Heart left ventricle (tissue), 16 donors: Measurements from ENCODE around the gene IL36B. TPM values are rescaled to one million over a fixed set of nuclear protein-coding genes. Genes with fewer than 3 reads are reported as not detected.

Source experiments
- ATAC-seq, 4 donors: fragments of 200-7000 bp; cut with Tn5 transposase; one replicate each; pipeline ENCODE4 v1.9.1; 2020 to 2022; ENCODE audit warnings: moderate library complexity in 4 of 4, mild to moderate bottlenecking in 3 of 4, moderate number of reproducible peaks in 1 of 4
- DNase-seq, 5 donors: peaks; one replicate each; pipeline ENCODE4 v3.0.0-alpha.2; 2020
- H3K27ac ChIP-seq, 12 donors: fragments of 200-600 bp; sonication (generic) in 4 of 12; one replicate each; pipeline versions ENCODE4 v1.5.0 to v1.8.0; 2016 to 2022; ENCODE audit warnings: mild to moderate bottlenecking in 2 of 12
- H3K27me3 ChIP-seq, 9 donors: fragments of 200-600 bp; sonication (generic) in 2 of 9; one replicate each; pipeline versions ENCODE4 v1.5.1 to v1.8.0; 2016 to 2022; ENCODE audit warnings: mild to moderate bottlenecking in 3 of 9
- H3K36me3 ChIP-seq, 9 donors: fragments of 200-600 bp; sonication (generic) in 2 of 9; one replicate each; pipeline versions ENCODE4 v1.5.0 to v1.8.0; 2018 to 2022; ENCODE audit warnings: mild to moderate bottlenecking in 2 of 9
- H3K4me1 ChIP-seq, 12 donors: fragments of 200-600 bp; sonication (generic) in 4 of 12; one replicate each; pipeline versions ENCODE4 v1.5.0 to v1.8.0; 2016 to 2022; ENCODE audit warnings: mild to moderate bottlenecking in 3 of 12
- H3K4me3 ChIP-seq, 12 donors: fragments of 200-600 bp; sonication (generic) in 4 of 12; one replicate each; pipeline versions ENCODE4 v1.5.0 to v1.8.0; 2017 to 2022; ENCODE audit warnings: mild to moderate bottlenecking in 9 of 12, moderate library complexity in 4 of 12
- H3K9me3 ChIP-seq, 12 donors: fragments of 200-600 bp; sonication (generic) in 4 of 12; one replicate each; pipeline versions ENCODE4 v1.5.0 to v1.8.0; 2016 to 2022; ENCODE audit warnings: mild to moderate bottlenecking in 1 of 12
- POLR2A ChIP-seq, 2 donors: fragments of 450-650 bp; IDR thresholded peaks; one replicate each; pipeline ENCODE4 v1.6.1; 2017; ENCODE audit warnings: antibody characterized with exemption in 2 of 2, mild to moderate bottlenecking in 2 of 2, moderate library complexity in 2 of 2
- WGBS, 4 donors: extraction: QIAGEN DNeasy Blood & Tissue Kit in 2 of 4; methylation state at CpG; one replicate each; pipeline versions ENCODE4 v1.1.5 to v1.1.7; 2013 to 2018; 5-methylcytosine and 5-hydroxymethylcytosine counted together
- intact Hi-C, 10 donors: fragments of 100-400 bp; cut with DNase I; formaldehyde crosslinking; loops; one replicate each; pipeline versions ENCODE4 v1.11.1 to v1.14.2; 2022
- polyA plus RNA-seq, 2 donors: library from polyadenylated mRNA; stranded (reverse); fragments of 200-250 nt; gene quantifications; one replicate each; pipeline ENCODE4 v1.2.3, GENCODE V29; 2013
- total RNA-seq, 9 donors: library from RNA; depleted of rRNA in 2 of 9; stranded (reverse); fragments of >200 nt in 2 of 9; fragmentation: NEBNext Ultra II Directional in 3 of 9; extraction: Animal tissue kit (Norgen Biotek cat#: 25700) in 3 of 9; gene quantifications; one replicate each; pipeline versions ENCODE4 v1.1.0 to v1.2.4, GENCODE V29; 2016 to 2023
- TF ChIP-seq, protein P1 (sequence below), 12 donors: fragments of 200-600 bp; sonication (generic) in 4 of 12; IDR thresholded peaks; one replicate each; pipeline versions ENCODE4 v1.5.0 to v1.8.0; 2018 to 2022; ENCODE audit warnings: antibody characterized with exemption in 12 of 12, mild to moderate bottlenecking in 5 of 12
- donor health status: ischemic (EF 13 %, LVEDD 7.1; RV severe dilation, severe dysfunction).
- donor health status: healthy with polysubstance abuse.
- donor health status: DM: no; HTN: yes; CAD: no.
- donor health status: DM: no; HTN: no; CAD: no.
- donor health status: ischemic (EF 25% LVEDD 6.9; RV normal size, moderate dysfunction).
- donor health status: ischemic (EF 25% LVEDD 5.7; RV mildly dilated, moderate dysfunction).
- donor health status: healthy.
- donor health status: DM: yes; HTN: yes; CAD: no.
- donor health status: ischemic (EF 35%, LVEDD 5.7; RV mildly dilated, moderate dysfunction).
- donor health status: nonischemic (EF 11% LVEDD 7.7; RV severe dilation, severe dysfunction).
- donor health status: DM: yes; HTN: yes; CAD: no.
- donor health status: PGD.
- donor health status: ischemic (EF 29% LVEDD 5.4; RV normal size, mild dysfunction).
- donor health status: nonischemic (EF 23%, LVEDD 6.1; RV moderate dilation, normal function).

The IL36B gene
- total and polyA plus RNA-seq, 11 donors: not detected

DNA sequence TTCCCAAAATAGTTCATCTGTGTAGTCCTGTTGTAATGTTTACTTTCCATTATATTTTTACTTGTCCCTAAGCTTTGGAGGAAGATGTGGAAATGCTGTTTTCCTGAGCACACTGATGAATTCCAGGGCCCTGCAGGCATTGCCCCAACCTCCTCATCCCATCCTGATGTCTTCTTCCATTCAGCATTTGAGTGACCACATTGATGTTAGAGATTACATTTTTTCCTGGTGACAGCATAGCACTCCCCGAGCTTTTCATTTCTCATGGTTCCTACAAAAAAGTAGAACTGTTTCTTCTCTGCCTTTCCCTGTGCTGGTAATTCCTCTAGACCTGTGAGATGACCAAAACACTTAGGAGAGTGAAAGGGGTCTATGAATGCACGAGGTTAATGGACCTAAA, 42.6 kb downstream of the IL36B start:
- peaks cover 0 to 3% (median 0%) of the 10 kb centered on the region in 9 donors for H3K27me3 ChIP-seq
- TF ChIP-seq, protein P1, sequence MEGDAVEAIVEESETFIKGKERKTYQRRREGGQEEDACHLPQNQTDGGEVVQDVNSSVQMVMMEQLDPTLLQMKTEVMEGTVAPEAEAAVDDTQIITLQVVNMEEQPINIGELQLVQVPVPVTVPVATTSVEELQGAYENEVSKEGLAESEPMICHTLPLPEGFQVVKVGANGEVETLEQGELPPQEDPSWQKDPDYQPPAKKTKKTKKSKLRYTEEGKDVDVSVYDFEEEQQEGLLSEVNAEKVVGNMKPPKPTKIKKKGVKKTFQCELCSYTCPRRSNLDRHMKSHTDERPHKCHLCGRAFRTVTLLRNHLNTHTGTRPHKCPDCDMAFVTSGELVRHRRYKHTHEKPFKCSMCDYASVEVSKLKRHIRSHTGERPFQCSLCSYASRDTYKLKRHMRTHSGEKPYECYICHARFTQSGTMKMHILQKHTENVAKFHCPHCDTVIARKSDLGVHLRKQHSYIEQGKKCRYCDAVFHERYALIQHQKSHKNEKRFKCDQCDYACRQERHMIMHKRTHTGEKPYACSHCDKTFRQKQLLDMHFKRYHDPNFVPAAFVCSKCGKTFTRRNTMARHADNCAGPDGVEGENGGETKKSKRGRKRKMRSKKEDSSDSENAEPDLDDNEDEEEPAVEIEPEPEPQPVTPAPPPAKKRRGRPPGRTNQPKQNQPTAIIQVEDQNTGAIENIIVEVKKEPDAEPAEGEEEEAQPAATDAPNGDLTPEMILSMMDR (IDR thresholded peaks at IDR 0.05): no peak
- no peak for TF ChIP-seq POLR2A (IDR thresholded peaks at IDR 0.05)
- no peak overlapping the region for H3K4me3 ChIP-seq
- DNase-seq (no peak), ATAC-seq (no peak)
- H3K9me3 ChIP-seq: no peaks in the 10 kb centered on the region
- no peaks in the 10 kb centered on the region for H3K36me3 ChIP-seq
- H3K27ac ChIP-seq: no peak overlapping the region
- no peaks in the 10 kb centered on the region for H3K4me1 ChIP-seq
- WGBS, 4 donors: 37 to 42% (median 40%) methylated on average over 2 of the region's 2 CpGs
- intact Hi-C loops: no loop called here

DNA sequence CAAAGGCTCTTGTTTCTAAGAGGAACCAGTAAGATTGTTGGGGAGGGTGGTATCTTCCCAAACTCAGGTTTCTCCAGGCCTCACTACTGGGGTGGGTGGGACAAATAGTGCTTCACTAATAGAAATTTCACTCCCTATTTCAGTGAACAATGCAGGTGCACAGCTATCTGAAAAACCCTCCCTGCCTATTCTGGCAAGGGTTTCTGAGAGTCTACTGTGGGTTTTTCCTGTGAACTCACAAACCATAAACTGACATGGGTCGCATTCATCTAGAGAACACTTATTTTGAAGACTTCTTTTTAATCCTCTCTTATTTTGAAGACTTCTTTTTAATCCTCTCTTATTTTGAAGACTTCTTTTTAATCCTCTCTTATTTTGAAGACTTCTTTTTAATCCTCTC, 43.0 kb downstream of the IL36B start:
- no peaks in the 10 kb centered on the region for H3K9me3 ChIP-seq
- H3K4me1 ChIP-seq: no peaks in the 10 kb centered on the region
- TF ChIP-seq POLR2A (IDR thresholded peaks at IDR 0.05): no peak
- TF ChIP-seq, protein P1 (IDR thresholded peaks at IDR 0.05): no peak
- DNase-seq (no peak), ATAC-seq (no peak)
- H3K27me3 ChIP-seq: peaks cover 0 to 3% (median 0%) of the 10 kb centered on the region in 9 donors
- intact Hi-C loops: no loop called here
- WGBS, 4 donors: 58 to 72% (median 68%) methylated on average over 1 of the region's 1 CpG
- no peak overlapping the region for H3K4me3 ChIP-seq
- H3K36me3 ChIP-seq: no peaks in the 10 kb centered on the region
- no peak overlapping the region for H3K27ac ChIP-seq

DNA sequence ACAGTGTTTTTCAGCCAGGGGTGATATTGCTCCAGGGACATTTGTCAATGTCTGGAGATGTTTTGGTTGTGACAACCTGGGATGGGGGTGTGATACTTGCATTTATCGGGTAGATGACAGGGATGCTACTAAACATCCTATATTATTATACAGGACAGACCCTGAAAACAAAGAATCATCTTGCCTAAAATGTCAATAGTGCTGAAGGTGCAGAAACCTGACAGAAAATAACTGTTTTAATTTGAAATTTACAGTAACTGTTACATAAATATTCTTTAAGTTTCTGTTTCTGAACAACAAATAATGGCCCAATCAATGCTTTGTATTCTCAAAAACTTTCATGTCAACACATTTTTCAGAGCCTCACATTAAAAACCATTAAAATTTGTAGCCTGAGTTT, 45.4 kb downstream of the IL36B start:
- Histone ChIP-seq H3K4me1 (no peaks in the 10 kb centered on the region), H3K4me3 (no peak overlapping the region), H3K9me3 (no peaks in the 10 kb centered on the region), H3K36me3 (no peaks in the 10 kb centered on the region), H3K27ac (no peak overlapping the region), H3K27me3 (no peaks in the 10 kb centered on the region)
- ATAC-seq (no peak), DNase-seq (no peak)
- TF ChIP-seq POLR2A (IDR thresholded peaks at IDR 0.05): no peak
- TF ChIP-seq, protein P1 (IDR thresholded peaks at IDR 0.05): no peak
- WGBS, 4 donors: 87 to 94% (median 91%) methylated on average over 1 of the region's 1 CpG
- intact Hi-C loops: no loop called here

GRCh38 chr2:113005030-113005509, 47.6 kb downstream of the IL36B start, which contains the start of gene IL36A:
Gene IL36A (plus strand): TSS chr2:113005459. CDS start chr2:113005872, 413 bp downstream.
- H3K27me3 ChIP-seq: no peaks in the 10 kb centered on the region
- TF ChIP-seq POLR2A (IDR thresholded peaks at IDR 0.05): no peak
- TF ChIP-seq, protein P1 (IDR thresholded peaks at IDR 0.05): no peak
- H3K9me3 ChIP-seq: peaks cover 0 to 18% (median 8%) of the 10 kb centered on the region in 12 donors
- intact Hi-C loops: no loop called here
- H3K4me3 ChIP-seq: no peak within 1 kb of the TSS
- H3K27ac ChIP-seq: no peak within 1 kb of the TSS
- ATAC-seq (no peak), DNase-seq (no peak)
- 78 to 92% (median 87%) methylated on average over 3 of the region's 3 CpGs for WGBS, 4 donors
- no peaks in the 10 kb centered on the region for H3K36me3 ChIP-seq
- no peaks in the 10 kb centered on the region for H3K4me1 ChIP-seq
